Fibroblast of skin of right biceps (primary cell): Measurements from ENCODE around the gene PML.
A peak's percentile ranks its signal among the peaks of the same experiment; 100 is the strongest.

ENCODE experiments used
- DNase-seq: peaks from one replicate; pipeline ENCODE4 v3.0.0-alpha.2; 2013

The PML gene

GRCh38 chr15:73986055-73986775 lies 8.3 kb upstream of the PML start:
- DNase-seq: no peak

DNA sequence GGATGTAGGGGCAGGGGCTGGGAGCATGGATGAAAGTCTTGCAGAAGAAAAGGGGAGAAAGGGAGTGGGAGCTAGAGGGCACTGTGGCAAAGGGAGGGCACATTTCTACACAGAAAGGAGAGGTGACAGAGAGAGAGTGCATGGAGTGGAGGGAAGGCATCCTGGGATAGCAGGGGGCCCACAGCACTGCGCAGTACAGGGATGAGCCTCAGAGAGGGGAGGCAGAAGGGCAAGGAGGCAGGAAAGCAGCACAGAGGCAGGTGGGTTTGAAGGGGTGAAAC lies 7.8 kb upstream of the PML start:
- DNase-seq: no peak

- DNase-seq: no peak
These were observed 7.3 kb upstream of the PML start for GRCh38 chr15:73987250-73987649.

DNA sequence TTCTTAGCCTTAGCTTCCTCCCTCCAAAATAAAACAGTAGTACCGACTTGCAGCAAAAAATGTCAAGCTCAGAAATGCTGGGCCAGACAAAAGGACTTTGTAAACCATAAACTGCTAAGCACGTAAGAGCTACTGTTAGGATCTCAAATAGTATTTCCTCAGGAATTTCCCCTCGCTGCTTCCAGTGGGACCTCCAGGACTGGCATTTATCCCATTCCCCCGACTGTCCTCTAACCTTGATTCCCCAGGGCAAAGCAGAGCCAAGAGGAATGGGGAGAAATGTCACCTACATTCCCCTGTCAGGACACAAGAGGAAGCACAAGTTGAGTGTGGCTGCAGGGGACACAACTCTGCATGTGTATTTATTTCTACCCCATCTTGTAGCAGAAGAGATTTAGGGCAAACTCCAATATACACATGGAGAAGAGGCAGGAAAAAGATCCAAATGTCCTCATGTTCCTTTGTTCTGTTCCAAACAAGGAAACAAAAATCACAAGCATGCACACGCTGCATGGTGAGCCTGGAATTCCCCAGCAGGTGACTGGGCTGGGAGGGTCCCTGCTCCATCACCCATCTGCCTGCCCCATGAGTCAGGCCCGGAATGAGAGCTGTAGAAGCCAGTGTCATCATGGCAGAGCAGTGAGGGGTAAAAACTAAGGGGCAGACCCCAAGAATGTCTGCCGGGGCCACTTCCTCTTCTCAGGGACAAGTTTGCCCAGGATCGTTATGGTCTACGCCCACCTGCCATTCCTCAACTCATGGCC lies 6.7 kb upstream of the PML start:
- peak; percentile 43 for DNase-seq

- no peak for DNase-seq
These were observed 6.0 kb upstream of the PML start for GRCh38 chr15:73988445-73988969.

GRCh38 chr15:73989001-73989798 lies 5.3 kb upstream of the PML start:
- peak; percentile 86 for DNase-seq

GRCh38 chr15:73990250-73991005 lies 4.1 kb upstream of the PML start:
- DNase-seq: no peak

DNA sequence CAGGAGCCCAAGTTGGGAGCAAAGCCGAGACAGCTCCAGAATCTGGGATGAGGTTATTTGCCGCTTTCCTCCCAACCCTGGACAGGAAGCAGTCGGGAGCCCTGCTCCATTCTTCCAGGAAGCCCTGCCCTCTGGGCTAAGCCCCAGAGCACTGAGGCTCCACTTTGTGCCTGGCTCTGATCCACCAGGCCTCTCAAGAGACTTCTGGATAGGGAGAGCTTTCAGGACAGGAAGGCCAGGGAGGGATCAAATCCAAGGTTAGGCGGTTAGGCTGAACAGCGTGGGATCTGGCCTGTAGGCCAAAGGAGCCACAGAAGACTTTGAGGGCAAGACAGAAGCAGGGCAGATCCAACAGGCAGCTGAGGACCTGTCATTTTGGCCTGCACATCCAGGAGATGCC lies 3.3 kb upstream of the PML start:
- DNase-seq: peak; percentile 54

- peak; percentile 96 for DNase-seq
These were observed 2.6 kb upstream of the PML start, which contains the start of gene STOML1 for GRCh38 chr15:73991726-73992593. Gene STOML1, minus strand, starts transcription at chr15:73992295. Its CDS starts 72 bp downstream, at chr15:73992223.

DNA sequence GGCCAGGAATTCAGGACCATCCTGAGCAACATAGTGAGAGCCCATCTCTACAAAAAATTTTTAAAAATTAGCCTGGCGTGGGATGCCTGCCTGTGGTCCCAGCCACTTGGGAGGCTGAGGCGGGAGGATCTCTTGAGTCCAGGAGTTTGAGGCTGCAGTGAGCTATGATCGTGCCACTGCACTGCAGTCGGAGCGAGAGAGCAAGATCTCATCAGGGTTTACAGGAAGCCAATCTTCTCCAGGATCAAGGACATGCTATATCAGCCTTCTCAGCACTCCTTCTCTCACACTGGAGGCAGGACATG lies 2.0 kb upstream of the PML start:
- DNase-seq: no peak

- no peak for DNase-seq
These were observed 1.1 kb upstream of the PML start for GRCh38 chr15:73993211-73993994.

GRCh38 chr15:73994912-73995622 lies 551 bp downstream of the PML start:
- DNase-seq: no peak

DNA sequence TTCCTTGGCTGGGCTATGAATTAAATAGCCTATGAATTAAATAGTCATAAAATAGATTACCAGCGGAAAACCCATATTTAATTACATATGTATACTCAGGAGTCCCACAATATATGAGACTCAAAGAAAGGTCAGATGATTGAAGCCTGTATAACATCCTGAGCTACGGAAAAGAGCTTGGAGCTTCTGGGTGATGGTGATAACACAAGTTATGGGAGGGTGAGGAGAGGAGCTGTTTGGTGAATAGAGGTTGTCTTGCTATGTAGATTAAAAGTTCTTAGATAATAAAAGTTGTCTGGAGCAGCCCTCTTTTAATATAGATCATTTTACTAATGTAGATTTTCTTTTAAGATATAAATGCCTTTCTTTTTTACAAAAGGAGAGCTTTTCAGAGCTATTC lies 1.8 kb downstream of the PML start:
- DNase-seq: no peak

- DNase-seq: no peak
These were observed 2.4 kb downstream of the PML start for GRCh38 chr15:73996939-73997338.

DNA sequence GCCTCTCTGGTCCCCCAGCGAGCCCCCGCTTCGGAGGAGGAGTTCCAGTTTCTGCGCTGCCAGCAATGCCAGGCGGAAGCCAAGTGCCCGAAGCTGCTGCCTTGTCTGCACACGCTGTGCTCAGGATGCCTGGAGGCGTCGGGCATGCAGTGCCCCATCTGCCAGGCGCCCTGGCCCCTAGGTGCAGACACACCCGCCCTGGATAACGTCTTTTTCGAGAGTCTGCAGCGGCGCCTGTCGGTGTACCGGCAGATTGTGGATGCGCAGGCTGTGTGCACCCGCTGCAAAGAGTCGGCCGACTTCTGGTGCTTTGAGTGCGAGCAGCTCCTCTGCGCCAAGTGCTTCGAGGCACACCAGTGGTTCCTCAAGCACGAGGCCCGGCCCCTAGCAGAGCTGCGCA lies 3.5 kb downstream of the PML start:
- no peak for DNase-seq

- no peak for DNase-seq
These were observed 12.5 kb downstream of the PML start for GRCh38 chr15:74006774-74007639.

DNA sequence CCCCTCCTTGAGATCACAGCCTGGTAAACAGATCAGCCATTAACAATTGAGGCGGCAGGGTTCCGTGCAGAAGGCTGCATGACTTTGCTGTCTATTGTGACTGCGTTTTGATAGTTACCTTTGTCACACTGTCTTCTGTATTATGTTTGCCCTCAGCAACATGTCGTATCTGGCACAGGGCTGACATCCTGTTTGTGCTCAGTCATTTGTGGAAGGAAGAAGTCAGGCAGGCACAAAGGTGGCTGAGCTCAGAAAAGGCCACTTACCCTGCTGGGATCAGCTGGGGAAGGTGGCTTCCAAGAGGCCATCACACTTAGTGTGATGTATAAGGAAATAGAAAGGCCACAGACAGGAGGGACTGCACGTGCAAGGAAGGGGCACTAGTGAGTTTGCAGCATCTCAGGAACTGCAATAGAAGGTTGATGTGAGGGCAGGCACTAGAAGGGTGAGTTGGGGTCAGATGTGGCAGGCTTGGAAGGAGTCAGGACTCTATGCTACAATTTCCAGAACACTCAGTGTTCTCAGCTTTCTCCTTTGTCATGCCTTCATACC lies 13.4 kb downstream of the PML start:
- DNase-seq: no peak

DNA sequence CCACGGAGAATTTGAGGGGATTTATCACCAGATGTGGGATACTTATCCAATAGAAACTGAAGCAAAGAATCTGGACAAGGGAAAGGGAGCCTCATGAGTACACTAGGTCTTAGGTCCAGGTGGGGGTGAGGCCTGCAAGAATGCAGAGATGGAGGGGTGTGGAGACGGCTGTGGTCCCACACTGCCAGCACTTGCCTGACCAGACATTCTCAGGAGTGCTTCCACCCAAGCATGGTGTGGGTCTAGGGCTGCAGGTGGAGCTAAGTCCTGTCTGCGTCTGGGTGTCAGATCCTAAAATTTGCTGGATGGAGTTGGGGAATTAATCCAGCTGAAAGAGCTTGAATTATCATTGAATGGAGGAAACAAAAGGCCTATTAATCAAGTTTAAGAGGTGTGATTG lies 14.4 kb downstream of the PML start:
- no peak for DNase-seq

GRCh38 chr15:74010929-74011540 lies 16.5 kb downstream of the PML start:
- DNase-seq: no peak
